NCI-H526 (cell line): ENCODE data around the gene DNAJC6.
A peak's percentile ranks its signal among the peaks of the same experiment; 100 is the strongest.

Experiments used
- DNase-seq, 2 experiments: peaks; one replicate each; lab custom pipeline; 2025; lab: John Stamatoyannopoulos, UW

DNAJC6 gene

GRCh38 chr1:65401612-65402011 lies 92.3 kb downstream of the DNAJC6 start:
- no peak for DNase-seq

- no peak for DNase-seq
These were observed 95.6 kb downstream of the DNAJC6 start for GRCh38 chr1:65404941-65405340.

- DNase-seq, result no peak
These were observed 98.5 kb downstream of the DNAJC6 start for GRCh38 chr1:65407877-65408276.

- DNase-seq, result no peak
These were observed 100.0 kb downstream of the DNAJC6 start for GRCh38 chr1:65409314-65409713.

- DNase-seq, result no peak
These were observed 100.5 kb downstream of the DNAJC6 start for GRCh38 chr1:65409816-65410326.

GRCh38 chr1:65412256-65412983 lies 103.1 kb downstream of the DNAJC6 start:
- DNase-seq, result no peak

- no peak for DNase-seq
These were observed 103.6 kb downstream of the DNAJC6 start for GRCh38 chr1:65412984-65413375.

- no peak for DNase-seq
These were observed 105.2 kb downstream of the DNAJC6 start for GRCh38 chr1:65414538-65414937.

- DNase-seq, result no peak
These were observed 107.4 kb downstream of the DNAJC6 start for GRCh38 chr1:65416767-65417166.

GRCh38 chr1:65417729-65418128 lies 108.4 kb downstream of the DNAJC6 start:
- DNase-seq, result no peak

GRCh38 chr1:65418522-65419185 lies 109.3 kb downstream of the DNAJC6 start:
- DNase-seq, result no peak

- DNase-seq, result peak; percentile 93 to 99
These were observed 110.6 kb downstream of the DNAJC6 start for GRCh38 chr1:65419681-65420589.

GRCh38 chr1:65420590-65421350 lies 111.4 kb downstream of the DNAJC6 start, which contains the start of the genes LEPR and LEPROT:
Gene LEPR (plus strand): TSS chr1:65420668. CDS start chr1:65565566, 144,898 bp downstream.
Gene LEPROT (plus strand): TSS chr1:65420668. CDS start chr1:65420725, 57 bp downstream.
- DNase-seq, result peak; percentile 77 to 91

GRCh38 chr1:65421351-65422025 lies 112.1 kb downstream of the DNAJC6 start:
- DNase-seq, result peak in 1 of 2 experiments; percentile 71

- DNase-seq, result peak in 1 of 2 experiments; percentile 7
These were observed 113.2 kb downstream of the DNAJC6 start for GRCh38 chr1:65422241-65423203.

- DNase-seq, result no peak
These were observed 114.7 kb downstream of the DNAJC6 start for GRCh38 chr1:65423884-65424572.

- DNase-seq, result no peak
These were observed 115.2 kb downstream of the DNAJC6 start for GRCh38 chr1:65424573-65424889.

GRCh38 chr1:65425006-65425405 lies 115.7 kb downstream of the DNAJC6 start:
- no peak for DNase-seq

- DNase-seq, result no peak
These were observed 116.4 kb downstream of the DNAJC6 start for GRCh38 chr1:65425697-65426096.
